Activated CD4-positive, CD25-positive, alpha-beta regulatory T cell treated with anti-CD3 and anti-CD28 coated beads, Interleukin-2, amount 50 U/mL, for 72 hours (primary cell): ENCODE data around the gene SPINT2.
"Not testable (repeated sequence)": the region's sequence is repeated elsewhere in the genome, so short reads cannot be mapped to it uniquely, and the experiment has no call there.

Experiments used
- DNase-seq: peaks from one replicate; pipeline ENCODE4 v3.0.0; 2021

Gene SPINT2

GRCh38 chr19:38264486-38265212, at the start of gene SPINT2:
SPINT2 (plus strand) TSS chr19:38264573; CDS start chr19:38264893, 320 bp downstream.
- no peak for DNase-seq

GRCh38 chr19:38216785-38217641, 47.4 kb upstream of the SPINT2 start:
- DNase-seq, result no peak

GRCh38 chr19:38218204-38218603, 46.2 kb upstream of the SPINT2 start:
- DNase-seq, result no peak

- DNase-seq, result no peak
Observed at GRCh38 chr19:38219221-38219620, 45.2 kb upstream of the SPINT2 start.

GRCh38 chr19:38221421-38221820, 43.0 kb upstream of the SPINT2 start:
- DNase-seq, result no peak

- no peak for DNase-seq
Observed at GRCh38 chr19:38221919-38222830, 42.2 kb upstream of the SPINT2 start.

GRCh38 chr19:38223119-38223523, 41.3 kb upstream of the SPINT2 start:
- DNase-seq, result no peak

- no peak for DNase-seq
Observed at GRCh38 chr19:38223617-38224013, 40.8 kb upstream of the SPINT2 start.

- DNase-seq, result no peak
Observed at GRCh38 chr19:38224014-38224862, 40.1 kb upstream of the SPINT2 start, which contains the start of gene DPF1. DPF1 (minus strand) TSS chr19:38224222; CDS start chr19:38224142, 80 bp downstream.

- not testable (repeated sequence) for DNase-seq
Observed at GRCh38 chr19:38224863-38225218, 39.5 kb upstream of the SPINT2 start.

- no peak for DNase-seq
Observed at GRCh38 chr19:38227287-38228004, 36.9 kb upstream of the SPINT2 start.

- no peak for DNase-seq
Observed at GRCh38 chr19:38228005-38228377, 36.4 kb upstream of the SPINT2 start.

GRCh38 chr19:38228491-38229439, 35.6 kb upstream of the SPINT2 start:
- no peak for DNase-seq

GRCh38 chr19:38229585-38230073, 34.7 kb upstream of the SPINT2 start:
- peak; percentile 43 for DNase-seq

GRCh38 chr19:38230506-38231133, 33.8 kb upstream of the SPINT2 start:
- DNase-seq, result not testable (repeated sequence)

- no peak for DNase-seq
Observed at GRCh38 chr19:38231918-38232317, 32.5 kb upstream of the SPINT2 start.

- peak; percentile 88 for DNase-seq
Observed at GRCh38 chr19:38233740-38234251, 30.6 kb upstream of the SPINT2 start.

- no peak for DNase-seq
Observed at GRCh38 chr19:38234615-38235014, 29.8 kb upstream of the SPINT2 start.

- no peak for DNase-seq
Observed at GRCh38 chr19:38239816-38240215, 24.6 kb upstream of the SPINT2 start.
